ENCODE results near the gene SPAG8. TPM values are rescaled to one million over a fixed set of nuclear protein-coding genes. Genes with fewer than 3 reads are reported as not detected.

SPAG8 gene
- total RNA-seq, 1 experiment from 2014 or later, result 0.50 TPM

- Histone ChIP-seq H3K4ac (ENCODE audit: low read depth, low read length) (no peak overlapping the region), H3K56ac (ENCODE audit: insufficient read length, low read depth, low read length) (no peak overlapping the region), H2AFZ (ENCODE audit: low read length) (no peak overlapping the region), H3K4me1 (ENCODE audit: insufficient read depth, low read length) (peaks cover 14% of the 10 kb centered on the region; the same call in 1 of the 2 replicates), H3K23ac (ENCODE audit: insufficient read length, low read depth, low read length) (no peak overlapping the region), H4K91ac (ENCODE audit: insufficient read length, low read depth, low read length) (no peak overlapping the region), H3K9ac (ENCODE audit: extremely low read depth, insufficient read length, low read length) (no peak overlapping the region), H3K79me2 (ENCODE audit: insufficient read depth, low read length) (no peaks in the 10 kb centered on the region), H2AK5ac (ENCODE audit: insufficient read length, low read length) (no peak overlapping the region), H3K9me3 (ENCODE audit: control insufficient read depth, low read depth, low read length) (no peaks in the 10 kb centered on the region), H3K79me1 (ENCODE audit: insufficient read depth, low read depth, low read length, poor library complexity, severe bottlenecking) (no peaks in the 10 kb centered on the region), H2BK120ac (ENCODE audit: low read depth, low read length, poor library complexity, severe bottlenecking) (no peak overlapping the region), H4K20me1 (ENCODE audit: control insufficient read depth, insufficient read depth, insufficient read length) (no peaks in the 10 kb centered on the region), H3K27me3 (ENCODE audit: insufficient read depth, low read length) (no peaks in the 10 kb centered on the region; the same call in 1 of the 2 replicates), H3K14ac (ENCODE audit: insufficient read depth, low read length) (no peak overlapping the region), H2BK20ac (ENCODE audit: low read depth, low read length, poor library complexity, severe bottlenecking) (no peak overlapping the region), H3K27ac (ENCODE audit: insufficient read length, low read depth, low read length) (no peak overlapping the region), H3T11ph (ENCODE audit: low read length) (no peak overlapping the region), H2BK12ac (ENCODE audit: insufficient read length, low read depth, low read length) (no peak overlapping the region), H4K5ac (ENCODE audit: insufficient read length, low read depth, low read length) (no peak overlapping the region), H2BK15ac (ENCODE audit: low read depth, low read length) (no peak overlapping the region), H3K4me2 (ENCODE audit: insufficient read depth, insufficient read length, low read length) (no peak overlapping the region), H2BK5ac (ENCODE audit: insufficient read length, low read length) (no peak overlapping the region), H3K23me2 (ENCODE audit: insufficient read length, low read depth, low read length, poor library complexity, severe bottlenecking) (peaks cover 7% of the 10 kb centered on the region), H3K18ac (ENCODE audit: insufficient read length, low read depth, low read length) (no peak overlapping the region), H4K8ac (replicated peaks; ENCODE audit: insufficient read length, low read depth, low read length) (no peak overlapping the region)
- TF ChIP-seq CTCF (conservative IDR thresholded peaks at IDR 0.05), result no peak
- Mint-ChIP-seq H3K27me3 (ENCODE audit: low read depth) (peaks cover 17% of the 10 kb centered on the region), H3K36me3 (ENCODE audit: insufficient read depth in 1 of 3, low read depth in 3 of 3) (peaks cover 1 to 17% (median 8%) of the 10 kb centered on the region in 3 experiments; a peak in 5 of 7 replicates), H3K4me3 (no peak overlapping the region), H3K27ac (no peak overlapping the region; a peak in 1 of 7 replicates), H3K4me1 (peaks cover 26% of the 10 kb centered on the region in 2 experiments), H3K9me3 (no peaks in the 10 kb centered on the region)
- no peak for DNase-seq
- no CpG with 5 or more reads among the region's 4 CpGs for WGBS (ENCODE audit: extremely low coverage, insufficient read length, low lambda C conversion rate)
These were observed 35.9 kb upstream of the SPAG8 start for GRCh38 chr9:35847792-35848572.

Measured in H9 (cell line).